Psoas muscle (tissue), 8 donors: ENCODE measurements around the gene MSI1. TPM values are rescaled to one million over a fixed set of nuclear protein-coding genes. Genes with fewer than 3 reads are reported as not detected.

Experiments
- ATAC-seq, 4 donors: fragments of 200-7000 bp; cut with Tn5 transposase; one replicate each; pipeline ENCODE4 v1.9.1; 2020; ENCODE audit warnings: moderate library complexity in 3 of 4, mild to moderate bottlenecking in 2 of 4
- DNase-seq, 2 donors: peaks; one replicate each; pipeline ENCODE4 v3.0.0-alpha.2; 2020
- H3K27ac ChIP-seq: fragments of 200-600 bp; one replicate; pipeline ENCODE4 v1.8.0; 2022
- H3K27me3 ChIP-seq, 3 donors: fragments of 200-600 bp in 1 of 3; one replicate each; pipeline versions ENCODE4 v1.6.1 to v1.8.0; 2013 to 2022; ENCODE audit warnings: low read length in 2 of 3, mild to moderate bottlenecking in 2 of 3, moderate library complexity in 1 of 3; ENCODE audit not compliant: insufficient read depth in 3 of 3
- H3K36me3 ChIP-seq, 2 donors: fragments of 200-600 bp in 1 of 2; one replicate each; pipeline versions ENCODE4 v1.6.1 to v1.8.0; 2013 to 2022; ENCODE audit warnings: low read depth in 1 of 2, mild to moderate bottlenecking in 1 of 2, moderate library complexity in 1 of 2; ENCODE audit not compliant: insufficient read depth in 1 of 2
- H3K4me1 ChIP-seq: fragments of 200-600 bp; one replicate; pipeline ENCODE4 v1.8.0; 2022
- H3K4me3 ChIP-seq: fragments of 200-600 bp; one replicate; pipeline ENCODE4 v1.8.0; 2022; ENCODE audit warnings: mild to moderate bottlenecking
- H3K9me3 ChIP-seq: fragments of 200-600 bp; one replicate; pipeline ENCODE4 v1.8.0; 2022
- CTCF ChIP-seq: fragments of 200-600 bp; IDR thresholded peaks from one replicate; pipeline ENCODE4 v1.8.0; 2022; ENCODE audit warnings: antibody characterized with exemption
- WGBS, 3 donors: extraction: QIAGEN DNeasy Blood & Tissue Kit; methylation state at CpG; one replicate each; pipeline versions ENCODE4 v1.1.6 to v1.1.7; 2013; 5-methylcytosine and 5-hydroxymethylcytosine counted together
- intact Hi-C, 2 donors: fragments of 100-400 bp; cut with DNase I; formaldehyde crosslinking; loops; one replicate each; pipeline versions ENCODE4 v1.11.0 to v1.14.2; 2022
- polyA plus RNA-seq, 3 donors: library from polyadenylated mRNA; stranded (reverse); fragments of 200-250 nt; gene quantifications; one replicate each; pipeline ENCODE4 v1.2.3, GENCODE V29; 2013
- total RNA-seq, 4 donors: library from RNA; stranded (reverse); fragmentation: NEBNext Ultra II Directional in 2 of 4; extraction: Animal tissue kit (Norgen Biotek cat#: 25700) in 2 of 4; gene quantifications; one replicate each; pipeline versions ENCODE4 v1.2.1 to v1.2.4, GENCODE V29; 2021 to 2023
- donor health status: healthy with polysubstance abuse.
- donor health status: DM: no; HTN: no; CAD: no; lungs with moderate emphysema.
- donor health status: Bipolar disorder and iron deficiency.
- donor health status: healthy.
- donor health status: DM: yes; HTN: yes; CAD: no.
- donor health status: DM: no; HTN: no; CAD: no.
- donor health status: DM: no; HTN: no; CAD: no.
- donor health status: DM: yes; HTN: yes; CAD: no.

MSI1 gene
- total and polyA plus RNA-seq, 7 donors = 0.03 to 0.20 (median 0.05) TPM; not detected in 3

GRCh38 chr12:120316798-120317223 lies 52.2 kb downstream of the MSI1 start:
- no peak for TF ChIP-seq CTCF
- no peaks in the 10 kb centered on the region for H3K27me3 ChIP-seq
- peaks cover 0 to 13% of the 10 kb centered on the region in 2 donors for H3K36me3 ChIP-seq
- intact Hi-C loops = no loop called here
- peak overlapping the region; percentile 70 for H3K4me3 ChIP-seq
- peak overlapping the region; percentile 86 for H3K27ac ChIP-seq
- H3K4me1 ChIP-seq = peaks cover 7% of the 10 kb centered on the region
- H3K9me3 ChIP-seq = no peaks in the 10 kb centered on the region
- no peak for DNase-seq
- ATAC-seq = peak; percentile 0 to 35 (median 4)
- 36 to 44% (median 42%) methylated on average over 9 of the region's 9 CpGs for WGBS, 3 donors

GRCh38 chr12:120314220-120314619 lies 54.7 kb downstream of the MSI1 start:
- intact Hi-C loops = no loop called here
- no peaks in the 10 kb centered on the region for H3K9me3 ChIP-seq
- peaks cover 0 to 13% of the 10 kb centered on the region in 2 donors for H3K36me3 ChIP-seq
- no peak for DNase-seq
- 54 to 59% (median 57%) methylated on average over 5 of the region's 5 CpGs for WGBS, 3 donors
- no peaks in the 10 kb centered on the region for H3K27me3 ChIP-seq
- H3K4me1 ChIP-seq = peaks cover 7% of the 10 kb centered on the region
- H3K4me3 ChIP-seq = no peak overlapping the region
- no peak for TF ChIP-seq CTCF
- no peak for ATAC-seq
- H3K27ac ChIP-seq = no peak overlapping the region

GRCh38 chr12:120301962-120302815 lies 66.8 kb downstream of the MSI1 start, which contains the start of gene SIRT4:
TSS of gene SIRT4 (plus strand) at chr12:120302321. CDS start at chr12:120303562, 1,241 bp downstream.
- H3K27me3 ChIP-seq = no peaks in the 10 kb centered on the region
- peak within 1 kb of the TSS; percentile 86 for H3K4me3 ChIP-seq
- intact Hi-C loops = no loop called here

GRCh38 chr12:120292661-120293531 lies 76.1 kb downstream of the MSI1 start, which contains the start of gene RNU4-1:
TSS of gene RNU4-1 (minus strand) at chr12:120293237.
- H3K36me3 ChIP-seq = no peaks in the 10 kb centered on the region
- intact Hi-C loops = loop anchor here in 1 of 2 donors (2.0 kb wide), 1 partner anchor 62 kb away; no protein-coding TSS in a partner anchor
- H3K27ac ChIP-seq = peak within 1 kb of the TSS; percentile 97
- TF ChIP-seq CTCF = no peak
- 0 to 1% (median 0%) methylated on average over 29 of the region's 29 CpGs for WGBS, 3 donors
- peaks cover 7% of the 10 kb centered on the region for H3K4me1 ChIP-seq
- ATAC-seq = peak; percentile 46 to 72 (median 59)
- no peaks in the 10 kb centered on the region for H3K27me3 ChIP-seq
- DNase-seq = peak; percentile 51 to 63
- no peaks in the 10 kb centered on the region for H3K9me3 ChIP-seq
- peak within 1 kb of the TSS; percentile 67 for H3K4me3 ChIP-seq

More at GRCh38 chr12:120301962-120302815, 66.8 kb downstream of the MSI1 start, which contains the start of gene SIRT4:
- TF ChIP-seq CTCF = peak; percentile 74
- DNase-seq = peak; percentile 87 to 91
- Histone ChIP-seq H3K4me1 (peaks cover 5% of the 10 kb centered on the region), H3K27ac (peak within 1 kb of the TSS; percentile 89), H3K36me3 (peaks cover 0 to 11% of the 10 kb centered on the region in 2 donors), H3K9me3 (no peaks in the 10 kb centered on the region)
- ATAC-seq = peak; percentile 94 to 98 (median 96)
- WGBS, 3 donors = 7 to 8% (median 8%) methylated on average over 30 to 31 of the region's 31 CpGs
